GM10248 (cell line): ENCODE results near the gene KLK6.

Experiments used
- CTCF ChIA-PET: fragments of 300-600 bp; sonication (Branson Sonifier 250); formaldehyde crosslinking; extraction: SDS; loops from one replicate; lab custom pipeline; 2021; ENCODE audit warnings: antibody characterized with exemption; lab: Yijun Ruan, JAX
- POLR2A ChIA-PET: fragments of 350-650 bp; sonication (Branson Sonifier 250); formaldehyde crosslinking; extraction: SDS; loops from one replicate; lab custom pipeline; 2020; ENCODE audit warnings: antibody characterized with exemption; lab: Yijun Ruan, JAX
- DNase-seq: peaks from one replicate; pipeline ENCODE4 v3.0.0; 2012; ENCODE audit errors: extremely low spot score
- CTCF ChIP-seq: IDR thresholded peaks from 2 replicates; pipeline ENCODE4 v1.5.1; 2012; ENCODE audit warnings: mild to moderate bottlenecking, low read depth; ENCODE audit errors: extremely low read depth, missing control alignments, control extremely low read depth

The KLK6 gene

GRCh38 chr19:50959731-50960500, 9.5 kb downstream of the KLK6 start:
- DNase-seq, result no peak
- TF ChIP-seq CTCF, result no peak
- CTCF ChIA-PET, result no interaction called here
- POLR2A ChIA-PET, result no interaction called here

- DNase-seq, result no peak
- ChIA-PET CTCF (interaction anchor here (1.6 kb wide), 1 partner anchor 63 kb away, joined by 3 read pairs; no protein-coding TSS in a partner anchor), POLR2A (no interaction called here)
- no peak for TF ChIP-seq CTCF
Measured at GRCh38 chr19:50957587-50957986, 11.8 kb downstream of the KLK6 start.

- TF ChIP-seq CTCF, result no peak
- ChIA-PET CTCF (no interaction called here), POLR2A (no interaction called here)
- DNase-seq, result no peak
Measured at GRCh38 chr19:50952910-50953309, 16.5 kb downstream of the KLK6 start, which contains the start of gene KLK5. TSS of gene KLK5 (minus strand) at chr19:50953038. CDS start at chr19:50952657, 381 bp downstream.

GRCh38 chr19:50949861-50950260, 19.5 kb downstream of the KLK6 start:
- no peak for TF ChIP-seq CTCF
- ChIA-PET POLR2A (no interaction called here), CTCF (no interaction called here)
- DNase-seq, result no peak

- no peak for TF ChIP-seq CTCF
- DNase-seq, result no peak
- ChIA-PET CTCF (interaction anchor here (1.5 kb wide), 1 partner anchor 25 kb away, joined by 7 read pairs; no protein-coding TSS in a partner anchor), POLR2A (no interaction called here)
Measured at GRCh38 chr19:50947123-50947522, 22.3 kb downstream of the KLK6 start.

- CTCF ChIA-PET, result no interaction called here
- TF ChIP-seq CTCF, result no peak
- DNase-seq, result no peak
- POLR2A ChIA-PET, result no interaction called here
Measured at GRCh38 chr19:50944795-50945194, 24.6 kb downstream of the KLK6 start.
